Type B pancreatic cell (in vitro differentiated cells): ENCODE results near the gene CLASP2. TPM values are rescaled to one million over a fixed set of nuclear protein-coding genes. Genes with fewer than 3 reads are reported as not detected.
"Not testable (repeated sequence)": the region's sequence is repeated elsewhere in the genome, so short reads cannot be mapped to it uniquely, and the experiment has no call there.

Source experiments
- DNase-seq: peaks from one replicate; pipeline ENCODE4 v3.0.0; 2021; ENCODE audit warnings: mixed read lengths; ENCODE audit not compliant: unreplicated experiment; ENCODE audit errors: extremely low spot score
- H3K27ac Mint-ChIP-seq: 2 replicates; pipeline ENCODE4 v1.8.0; 2021; ENCODE audit warnings: mild to moderate bottlenecking, mixed read lengths
- H3K27me3 Mint-ChIP-seq: 2 replicates; pipeline ENCODE4 v1.8.0; 2021; ENCODE audit warnings: mixed read lengths
- H3K36me3 Mint-ChIP-seq: 2 replicates; pipeline ENCODE4 v1.8.0; 2021; ENCODE audit warnings: mixed read lengths
- H3K4me1 Mint-ChIP-seq: one replicate; pipeline ENCODE4 v1.8.0; 2021; ENCODE audit warnings: mixed read lengths; ENCODE audit not compliant: unreplicated experiment
- H3K4me3 Mint-ChIP-seq: 2 replicates; pipeline ENCODE4 v1.8.0; 2021; ENCODE audit warnings: mild to moderate bottlenecking, mixed read lengths
- H3K9me3 Mint-ChIP-seq: 2 replicates; pipeline ENCODE4 v1.8.0; 2021; ENCODE audit warnings: mixed read lengths
- CTCF ChIP-seq: fragments of 200-600 bp; sonication (generic); conservative IDR thresholded peaks from 2 replicates; pipeline ENCODE4 v1.5.0; 2021; ENCODE audit warnings: antibody characterized with exemption, mild to moderate bottlenecking
- long read RNA-seq: library from polyadenylated mRNA; unstranded; transcript quantifications from one replicate; pipeline ENCODE4 v2.0.0, GENCODE V29; 2020
- total RNA-seq: library from RNA; stranded (reverse); gene quantifications from 2 replicates; pipeline ENCODE4 v1.2.1, GENCODE V29; 2021; ENCODE audit warnings: low replicate concordance

CLASP2 gene
- 42.4 and 56.8 TPM in 2 replicates for total RNA-seq
- long read RNA-seq, partial matches to known transcripts = 4 of 11 reads
- long read RNA-seq, other reads (novel, unspliced or antisense) = 7 of 11 reads

DNA sequence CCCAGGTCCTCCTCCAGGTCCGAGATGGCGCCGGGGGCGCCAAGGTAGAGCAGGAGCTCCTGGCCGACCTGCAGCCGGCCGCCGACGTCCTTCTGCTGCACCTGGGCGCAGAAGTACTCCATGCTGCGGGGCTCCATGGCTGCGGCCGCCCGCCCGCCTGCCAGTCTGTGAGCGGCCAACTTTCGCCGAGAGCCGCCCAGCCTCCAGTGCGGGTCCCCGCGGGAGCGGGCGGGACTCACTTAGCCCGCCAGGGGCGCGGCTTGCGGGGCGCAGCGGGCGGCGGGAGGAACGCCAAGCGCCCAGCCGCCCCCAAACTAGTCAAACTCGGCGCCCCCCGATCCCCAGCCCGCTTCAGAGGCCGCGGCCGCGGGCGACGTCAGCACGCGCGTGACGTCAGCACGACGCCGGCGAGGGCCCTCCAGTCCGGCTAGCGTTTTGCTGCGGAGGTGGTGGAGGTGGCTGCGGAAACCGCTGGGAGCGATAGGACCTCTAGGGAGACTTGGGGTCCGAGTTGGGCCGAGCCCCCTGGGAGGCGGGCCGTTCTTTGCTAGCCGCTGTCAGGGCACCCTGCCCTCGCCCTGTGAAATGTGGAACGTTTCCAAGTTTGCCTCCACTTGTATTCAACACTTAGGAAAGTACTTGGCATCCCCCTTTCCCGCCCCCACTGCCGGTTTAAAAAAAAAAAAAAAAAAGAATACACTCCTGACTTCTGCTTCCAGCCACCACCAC, at the start of gene CLASP2:
Gene CLASP2, minus strand, starts transcription at position 389 of the 729 bp plus-strand sequence. Its CDS starts 252 bp downstream, at position 137.
- Mint-ChIP-seq H3K4me3 (no peak within 1 kb of the TSS), H3K27me3 (no peaks in the 10 kb centered on the region), H3K9me3 (no peaks in the 10 kb centered on the region), H3K4me1 (peaks cover 7% of the 10 kb centered on the region), H3K27ac (peak within 1 kb of the TSS; percentile 97), H3K36me3 (no peaks in the 10 kb centered on the region)
- peak; percentile 44 for TF ChIP-seq CTCF
- DNase-seq = peak; percentile 90

DNA sequence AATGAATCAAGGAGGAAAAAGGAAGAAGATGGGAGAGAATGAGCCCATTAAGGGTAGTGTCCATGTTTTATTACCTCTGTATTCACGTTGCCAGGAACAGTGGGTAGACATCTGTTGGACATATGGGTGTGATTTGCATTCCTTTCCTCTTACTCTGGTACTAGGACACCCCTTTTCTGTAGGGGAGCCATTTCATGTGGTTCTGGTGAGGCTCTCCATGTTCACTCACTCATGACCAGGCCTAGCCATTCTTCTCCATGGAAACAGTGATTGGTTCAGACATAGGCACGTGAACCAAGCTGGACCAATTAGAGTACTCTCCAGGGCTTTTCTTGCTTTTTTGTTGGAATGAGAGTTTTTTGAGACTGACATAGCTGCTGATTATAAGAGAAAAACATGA, 40.8 kb upstream of the CLASP2 start:
- no peak overlapping the region for H3K27ac Mint-ChIP-seq
- peaks cover 3% of the 10 kb centered on the region for H3K9me3 Mint-ChIP-seq
- no peak for DNase-seq
- no peaks in the 10 kb centered on the region for H3K36me3 Mint-ChIP-seq
- TF ChIP-seq CTCF = no peak
- H3K4me1 Mint-ChIP-seq = no peaks in the 10 kb centered on the region
- no peak overlapping the region for H3K4me3 Mint-ChIP-seq
- no peaks in the 10 kb centered on the region for H3K27me3 Mint-ChIP-seq

- no peak for TF ChIP-seq CTCF
- Mint-ChIP-seq H3K27ac (no peak overlapping the region), H3K27me3 (no peaks in the 10 kb centered on the region), H3K4me1 (no peaks in the 10 kb centered on the region), H3K4me3 (no peak overlapping the region), H3K9me3 (peaks cover 3% of the 10 kb centered on the region), H3K36me3 (no peaks in the 10 kb centered on the region)
- DNase-seq = no peak
Measured at GRCh38 chr3:33758281-33758680, 40.2 kb upstream of the CLASP2 start.

GRCh38 chr3:33754391-33754790, 36.3 kb upstream of the CLASP2 start:
- H3K4me3 Mint-ChIP-seq, H3K9me3 Mint-ChIP-seq, H3K27me3 Mint-ChIP-seq, H3K36me3 Mint-ChIP-seq, H3K4me1 Mint-ChIP-seq, H3K27ac Mint-ChIP-seq, DNase-seq: not testable (repeated sequence)

- no peak for TF ChIP-seq CTCF
- no peaks in the 10 kb centered on the region for H3K4me1 Mint-ChIP-seq
- H3K27me3 Mint-ChIP-seq = no peaks in the 10 kb centered on the region
- H3K9me3 Mint-ChIP-seq = no peaks in the 10 kb centered on the region
- DNase-seq = no peak
- no peak overlapping the region for H3K27ac Mint-ChIP-seq
- H3K4me3 Mint-ChIP-seq = no peak overlapping the region
- no peaks in the 10 kb centered on the region for H3K36me3 Mint-ChIP-seq
Measured at GRCh38 chr3:33751336-33751735, 33.3 kb upstream of the CLASP2 start.

DNA sequence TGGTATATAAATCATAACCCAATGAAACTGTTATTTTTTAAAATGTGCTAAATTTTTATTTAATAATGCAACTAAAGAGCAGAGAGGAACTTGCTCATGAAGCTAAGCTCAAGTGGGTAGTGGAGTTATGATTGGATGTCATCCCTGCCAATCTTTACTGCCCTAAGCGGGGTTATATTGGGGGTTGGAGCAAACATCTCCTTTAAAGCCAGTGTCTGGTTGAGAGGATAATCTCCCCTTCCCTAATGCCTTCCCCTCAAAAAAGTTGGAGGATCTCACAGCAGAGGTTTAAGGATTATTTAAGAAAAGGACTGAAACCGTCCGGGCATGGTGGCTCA, 32.1 kb upstream of the CLASP2 start:
- TF ChIP-seq CTCF = no peak
- no peaks in the 10 kb centered on the region for H3K27me3 Mint-ChIP-seq
- no peaks in the 10 kb centered on the region for H3K4me1 Mint-ChIP-seq
- no peak overlapping the region for H3K4me3 Mint-ChIP-seq
- no peaks in the 10 kb centered on the region for H3K36me3 Mint-ChIP-seq
- DNase-seq = no peak
- H3K27ac Mint-ChIP-seq = no peak overlapping the region
- H3K9me3 Mint-ChIP-seq = no peaks in the 10 kb centered on the region
